Mesenchymal stem cell (in vitro differentiated cells and primary cell): ENCODE results near the gene NUFIP1.
A peak's percentile ranks its signal among the peaks of the same experiment; 100 is the strongest.
"Not testable (repeated sequence)": the region's sequence is repeated elsewhere in the genome, so short reads cannot be mapped to it uniquely, and the experiment has no call there.

ENCODE experiments used
- DNase-seq: peaks from one replicate; pipeline ENCODE4 v3.0.0-alpha.2; 2013
- H2AFZ ChIP-seq: one replicate; pipeline ENCODE4 v1.6.1; 2013; ENCODE audit warnings: low read depth, mild to moderate bottlenecking, control low read depth, inconsistent platforms, low read length, moderate library complexity
- H2AK5ac ChIP-seq: 2 replicates; pipeline ENCODE4 v1.6.1; 2013; ENCODE audit warnings: low read length, moderate library complexity, mild to moderate bottlenecking, inconsistent platforms; ENCODE audit not compliant: severe bottlenecking
- H2BK120ac ChIP-seq: one replicate; pipeline ENCODE4 v1.6.1; 2013; ENCODE audit warnings: low read depth, mild to moderate bottlenecking, inconsistent platforms, low read length, moderate library complexity
- H2BK12ac ChIP-seq, 2 experiments: one replicate each; pipeline ENCODE4 v1.6.1; 2013; ENCODE audit warnings: inconsistent platforms in 2 of 2, low read length in 2 of 2, mild to moderate bottlenecking in 2 of 2, moderate library complexity in 2 of 2, control low read depth in 1 of 2
- H2BK15ac ChIP-seq: one replicate; pipeline ENCODE4 v1.6.1; 2013; ENCODE audit warnings: mild to moderate bottlenecking, low read depth, inconsistent platforms; ENCODE audit not compliant: poor library complexity, severe bottlenecking
- H2BK5ac ChIP-seq: 2 replicates; pipeline ENCODE4 v1.6.1; 2013; ENCODE audit warnings: low read depth, mild to moderate bottlenecking, low read length, control low read depth, inconsistent platforms; ENCODE audit not compliant: poor library complexity, severe bottlenecking
- H3K14ac ChIP-seq, 2 experiments: one replicate each; pipeline ENCODE4 v1.6.1; 2013; ENCODE audit warnings: inconsistent platforms in 2 of 2, low read length in 2 of 2, control low read depth in 1 of 2, mild to moderate bottlenecking in 1 of 2, moderate library complexity in 1 of 2
- H3K18ac ChIP-seq, 2 experiments: one replicate each; pipeline ENCODE4 v1.6.1; 2013; ENCODE audit warnings: inconsistent platforms in 2 of 2, low read length in 2 of 2, control low read depth in 1 of 2, low read depth in 1 of 2, mild to moderate bottlenecking in 1 of 2
- H3K23ac ChIP-seq, 2 experiments: one replicate each; pipeline ENCODE4 v1.6.1; 2013; ENCODE audit warnings: inconsistent platforms in 2 of 2, low read length in 2 of 2, mild to moderate bottlenecking in 2 of 2, moderate library complexity in 2 of 2, control low read depth in 1 of 2
- H3K27ac ChIP-seq: 2 replicates; pipeline ENCODE4 v1.5.1; 2013; ENCODE audit warnings: mild to moderate bottlenecking, moderate library complexity, low read length, control low read depth, inconsistent platforms; ENCODE audit not compliant: poor library complexity, severe bottlenecking
- H3K27me3 ChIP-seq, 2 experiments: 2 replicates each; pipeline versions ENCODE4 v1.6.1 to v1.7.0; 2013; ENCODE audit warnings: low read length in 2 of 2, mild to moderate bottlenecking in 2 of 2, moderate library complexity in 2 of 2, control low read depth in 1 of 2, inconsistent platforms in 1 of 2; ENCODE audit not compliant: control insufficient read depth in 1 of 2, insufficient read depth in 1 of 2
- H3K36me3 ChIP-seq, 2 experiments: 2 replicates each; pipeline versions ENCODE4 v1.6.1 to v1.7.0; 2013; ENCODE audit warnings: low read length in 2 of 2, control low read depth in 1 of 2, inconsistent platforms in 1 of 2, low read depth in 1 of 2, mild to moderate bottlenecking in 1 of 2; ENCODE audit not compliant: insufficient read depth in 2 of 2, control insufficient read depth in 1 of 2
- H3K4ac ChIP-seq, 2 experiments: one replicate each; pipeline ENCODE4 v1.6.1; 2013; ENCODE audit warnings: inconsistent platforms in 2 of 2, low read length in 2 of 2, mild to moderate bottlenecking in 2 of 2, moderate library complexity in 2 of 2, control low read depth in 1 of 2, low read depth in 1 of 2
- H3K4me1 ChIP-seq: 2 replicates; pipeline ENCODE4 v1.6.1; 2013; ENCODE audit warnings: low read depth, low read length, control low read depth; ENCODE audit not compliant: control insufficient read depth, insufficient read depth
- H3K4me2 ChIP-seq: 2 replicates; pipeline ENCODE4 v1.6.1; 2013; ENCODE audit warnings: low read length, mild to moderate bottlenecking, inconsistent platforms; ENCODE audit not compliant: poor library complexity, severe bottlenecking
- H3K4me3 ChIP-seq, 2 experiments: 2 replicates each; pipeline versions ENCODE4 v1.5.1 to v1.7.0; 2013; ENCODE audit warnings: low read length in 2 of 2, mild to moderate bottlenecking in 2 of 2, control low read depth in 1 of 2, low read depth in 1 of 2; ENCODE audit not compliant: insufficient read depth in 1 of 2
- H3K79me1 ChIP-seq: replicated peaks from 2 replicates; pipeline ENCODE4 v1.6.1; 2013; ENCODE audit warnings: mild to moderate bottlenecking, control low read depth, low read length, inconsistent platforms; ENCODE audit not compliant: poor library complexity, severe bottlenecking
- H3K9ac ChIP-seq: 2 replicates; pipeline ENCODE4 v1.7.0; 2013; ENCODE audit warnings: mild to moderate bottlenecking, low read length, moderate library complexity
- H3K9me3 ChIP-seq: 2 replicates; pipeline ENCODE4 v1.7.0; 2013; ENCODE audit warnings: mild to moderate bottlenecking, low read length; ENCODE audit not compliant: control insufficient read depth
- H4K8ac ChIP-seq: one replicate; pipeline ENCODE4 v1.6.1; 2013; ENCODE audit warnings: inconsistent platforms, mild to moderate bottlenecking, low read length, moderate library complexity
- H4K91ac ChIP-seq: one replicate; pipeline ENCODE4 v1.6.1; 2013; ENCODE audit warnings: mild to moderate bottlenecking, low read length, inconsistent platforms
- WGBS: methylation state at CpG from one replicate; pipeline ENCODE4 v1.1.7; 2013; ENCODE audit warnings: mixed read lengths; 5-methylcytosine and 5-hydroxymethylcytosine counted together

Gene NUFIP1

DNA sequence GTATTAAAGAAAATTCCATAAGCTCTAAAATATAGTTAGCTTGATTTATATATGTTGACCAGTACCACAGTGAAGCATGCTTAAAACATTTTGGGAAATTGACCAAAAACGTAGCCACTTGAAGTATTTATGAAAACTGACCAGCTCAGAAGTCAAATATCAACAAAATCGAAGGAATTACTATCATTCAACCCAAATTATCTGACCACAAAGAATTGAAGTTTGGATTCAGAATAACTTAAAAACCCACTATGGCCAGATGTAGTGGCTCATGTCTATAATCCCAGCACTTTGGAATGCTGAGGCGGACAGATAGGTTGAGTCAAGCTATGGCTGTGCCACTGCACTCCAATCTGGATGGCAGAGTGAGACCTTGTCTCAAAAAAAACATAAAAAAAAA is 32.0 kb upstream of the NUFIP1 start:
- H3K27me3 ChIP-seq, result no peaks in the 10 kb centered on the region
- H2BK120ac ChIP-seq, result no peak overlapping the region
- no peaks in the 10 kb centered on the region for H3K4me1 ChIP-seq
- no peak overlapping the region for H2AFZ ChIP-seq
- H2BK15ac ChIP-seq, result no peak overlapping the region
- no peak overlapping the region for H4K91ac ChIP-seq
- H3K79me1 ChIP-seq, result no peaks in the 10 kb centered on the region
- no peak overlapping the region for H3K9ac ChIP-seq
- no peak overlapping the region for H4K8ac ChIP-seq
- no peak overlapping the region for H3K18ac ChIP-seq
- H3K4me2 ChIP-seq, result no peak overlapping the region
- H2AK5ac ChIP-seq, result no peak overlapping the region
- no peak overlapping the region for H2BK5ac ChIP-seq
- H3K4ac ChIP-seq, result no peak overlapping the region
- H3K9me3 ChIP-seq, result no peaks in the 10 kb centered on the region
- peaks cover 5 to 79% of the 10 kb centered on the region in 2 experiments for H3K36me3 ChIP-seq
- DNase-seq, result peak; percentile 29
- no peak overlapping the region for H3K23ac ChIP-seq
- no peak overlapping the region for H3K4me3 ChIP-seq
- 56% methylated on average over 2 of the region's 3 CpGs for WGBS
- no peak overlapping the region for H3K27ac ChIP-seq
- no peak overlapping the region for H3K14ac ChIP-seq
- no peak overlapping the region for H2BK12ac ChIP-seq

DNA sequence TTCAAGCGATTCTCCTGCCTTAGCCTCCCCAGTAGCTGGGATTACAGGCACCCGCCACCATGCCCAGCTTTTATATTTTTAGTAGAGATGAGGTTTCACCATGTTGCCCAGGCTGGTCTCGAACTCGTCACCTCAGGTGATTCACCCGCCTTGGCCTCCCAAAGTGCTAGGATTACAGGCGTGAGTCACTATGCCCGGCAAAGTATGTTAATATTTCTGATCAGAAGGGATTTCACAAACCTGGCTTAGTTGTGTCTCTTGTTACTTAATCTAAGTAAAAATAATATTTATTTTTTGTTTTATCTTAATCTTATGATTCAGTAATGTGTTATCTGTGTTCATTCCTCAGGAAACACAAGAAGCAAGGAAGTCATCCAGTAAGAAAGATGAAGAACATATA is 30.7 kb upstream of the NUFIP1 start:
- not testable (repeated sequence) for H4K8ac ChIP-seq, H3K27ac ChIP-seq, H2AK5ac ChIP-seq, H3K18ac ChIP-seq, H3K4ac ChIP-seq, H3K23ac ChIP-seq, H2AFZ ChIP-seq, H2BK12ac ChIP-seq, H3K9ac ChIP-seq, H2BK15ac ChIP-seq, H2BK120ac ChIP-seq, H3K4me3 ChIP-seq, H3K9me3 ChIP-seq, H3K79me1 ChIP-seq, H3K4me2 ChIP-seq, H3K4me1 ChIP-seq, H3K27me3 ChIP-seq, H3K14ac ChIP-seq, H4K91ac ChIP-seq, H2BK5ac ChIP-seq
- DNase-seq, result peak; percentile 6
- H3K36me3 ChIP-seq, result peaks cover 5 to 80% of the 10 kb centered on the region in 2 experiments
- 99% methylated on average over 5 of the region's 7 CpGs for WGBS

DNA sequence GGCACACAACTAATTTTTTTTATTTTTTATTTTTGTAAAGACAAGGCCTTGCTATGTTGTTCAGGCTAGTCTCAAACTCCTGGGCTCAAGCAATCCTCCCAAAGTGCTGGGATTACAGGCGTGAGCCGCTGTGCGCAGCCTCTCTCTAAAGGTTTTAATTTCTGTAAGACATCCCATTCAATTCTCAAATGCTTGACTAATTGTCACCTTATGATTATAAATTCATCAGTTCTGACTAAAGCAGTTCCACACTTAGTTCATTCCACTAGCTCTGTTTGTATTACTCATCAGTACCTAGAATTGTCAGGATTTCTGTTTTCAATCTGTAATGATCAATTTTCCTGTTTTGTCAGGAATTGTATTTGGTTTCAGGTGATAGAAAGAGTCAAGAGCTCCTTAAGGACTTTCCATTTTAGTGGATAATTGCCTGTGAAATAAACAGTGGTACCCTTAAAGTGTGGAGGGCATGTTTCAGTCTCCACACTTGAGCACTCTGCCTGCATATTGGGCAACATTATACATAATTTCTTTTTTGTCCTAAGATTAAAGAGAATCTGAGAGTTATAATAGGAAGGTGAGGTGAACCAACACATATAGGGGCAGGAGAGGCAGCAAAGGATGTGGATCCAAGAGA is 27.6 kb upstream of the NUFIP1 start:
- no peak overlapping the region for H3K18ac ChIP-seq

DNA sequence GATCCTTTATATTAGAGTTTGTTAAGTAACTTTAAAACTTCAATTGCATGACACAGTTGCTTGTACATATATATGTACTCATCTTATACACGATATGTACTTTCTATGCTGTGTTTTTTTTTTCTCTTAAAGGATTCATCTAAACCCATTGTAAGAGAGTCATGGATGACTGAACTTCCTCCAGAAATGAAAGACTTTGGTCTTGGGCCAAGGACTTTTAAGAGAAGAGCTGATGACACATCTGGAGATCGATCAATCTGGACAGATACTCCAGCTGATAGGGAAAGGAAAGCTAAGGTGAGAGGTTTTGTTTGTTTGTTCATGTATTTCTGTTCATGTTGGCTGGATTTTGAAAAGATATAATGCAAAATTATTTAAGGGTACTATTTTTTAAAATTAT is 26.0 kb upstream of the NUFIP1 start:
- Histone ChIP-seq H2BK12ac (no peak overlapping the region), H2BK120ac (no peak overlapping the region), H3K4ac (no peak overlapping the region), H3K36me3 (peaks cover 4 to 79% of the 10 kb centered on the region in 2 experiments), H3K18ac (no peak overlapping the region), H3K27me3 (no peaks in the 10 kb centered on the region), H3K9me3 (no peaks in the 10 kb centered on the region), H3K23ac (no peak overlapping the region), H3K4me3 (no peak overlapping the region), H3K79me1 (peaks cover 1% of the 10 kb centered on the region), H4K91ac (no peak overlapping the region), H3K4me1 (no peaks in the 10 kb centered on the region), H3K14ac (no peak overlapping the region), H3K27ac (no peak overlapping the region), H2AK5ac (no peak overlapping the region), H2AFZ (no peak overlapping the region), H3K9ac (no peak overlapping the region), H2BK15ac (no peak overlapping the region), H4K8ac (no peak overlapping the region), H3K4me2 (no peak overlapping the region), H2BK5ac (no peak overlapping the region)
- DNase-seq, result no peak
- 92% methylated on average over 1 of the region's 2 CpGs for WGBS

More for the DNA sequence above, 27.6 kb upstream of the NUFIP1 start:
- no peak overlapping the region for H2BK120ac ChIP-seq
- no peak overlapping the region for H3K27ac ChIP-seq
- H2BK5ac ChIP-seq, result no peak overlapping the region
- no peaks in the 10 kb centered on the region for H3K9me3 ChIP-seq
- H2AK5ac ChIP-seq, result no peak overlapping the region
- H3K79me1 ChIP-seq, result peaks cover 1% of the 10 kb centered on the region
- no peak overlapping the region for H2BK15ac ChIP-seq
- no peak overlapping the region for H4K91ac ChIP-seq
- no peak overlapping the region for H3K4me2 ChIP-seq
- no peak overlapping the region for H3K4ac ChIP-seq
- no peak overlapping the region for H3K9ac ChIP-seq
- no peak overlapping the region for H2AFZ ChIP-seq
- no peaks in the 10 kb centered on the region for H3K27me3 ChIP-seq
- peaks cover 0 to 79% of the 10 kb centered on the region in 2 experiments for H3K36me3 ChIP-seq
- H2BK12ac ChIP-seq, result no peak overlapping the region
- DNase-seq, result no peak
- no peak overlapping the region for H3K14ac ChIP-seq
- H3K4me3 ChIP-seq, result no peak overlapping the region
- no peak overlapping the region for H4K8ac ChIP-seq
- no peaks in the 10 kb centered on the region for H3K4me1 ChIP-seq
- 100% methylated on average over 3 of the region's 3 CpGs for WGBS
- no peak overlapping the region for H3K23ac ChIP-seq
